Neural progenitor cell (in vitro differentiated cells): ENCODE data around the gene FGFRL1. TPM values are rescaled to one million over a fixed set of nuclear protein-coding genes. Genes with fewer than 3 reads are reported as not detected.
A peak's percentile ranks its signal among the peaks of the same experiment; 100 is the strongest.

Experiments
- DNase-seq: peaks from one replicate; pipeline ENCODE4 v3.0.0-alpha.2; 2016; ENCODE audit warnings: low spot score
- H2AFZ ChIP-seq: fragments of 200-600 bp; sonication (generic); replicated peaks from 2 replicates; pipeline ENCODE4 v1.6.1; 2016; ENCODE audit warnings: antibody characterized with exemption
- H3F3A ChIP-seq: fragments of 200-600 bp; sonication (generic); 2 replicates; pipeline ENCODE4 v1.6.1; 2016; ENCODE audit warnings: antibody characterized with exemption, low read depth
- H3K27ac ChIP-seq: fragments of 200-600 bp; sonication (generic); 2 replicates; pipeline ENCODE4 v1.5.1; 2016; ENCODE audit warnings: mild to moderate bottlenecking
- H3K27me3 ChIP-seq: fragments of 200-600 bp; sonication (generic); 2 replicates; pipeline ENCODE4 v1.6.1; 2016; ENCODE audit warnings: mild to moderate bottlenecking, moderate library complexity
- H3K36me3 ChIP-seq: fragments of 200-600 bp; sonication (generic); 2 replicates; pipeline ENCODE4 v1.5.1; 2016
- H3K4me1 ChIP-seq: fragments of 200-600 bp; sonication (generic); 2 replicates; pipeline ENCODE4 v1.6.1; 2016; ENCODE audit warnings: mixed run types
- H3K4me2 ChIP-seq: fragments of 200-600 bp; sonication (generic); 2 replicates; pipeline ENCODE4 v1.6.1; 2016
- H3K4me3 ChIP-seq: fragments of 200-600 bp; sonication (generic); 2 replicates; pipeline ENCODE4 v1.5.1; 2016
- H3K79me2 ChIP-seq: fragments of 200-600 bp; sonication (generic); 2 replicates; pipeline ENCODE4 v1.6.1; 2016; ENCODE audit warnings: low read depth
- H3K9ac ChIP-seq: fragments of 200-600 bp; sonication (generic); 2 replicates; pipeline ENCODE4 v1.6.1; 2016
- H3K9me3 ChIP-seq: fragments of 200-600 bp; sonication (generic); 2 replicates; pipeline ENCODE4 v1.5.1; 2016; ENCODE audit warnings: low read depth
- H4K20me1 ChIP-seq: fragments of 200-600 bp; sonication (generic); 2 replicates; pipeline ENCODE4 v1.6.1; 2016; ENCODE audit warnings: low read depth
- H3K27ac Mint-ChIP-seq: 3 replicates; pipeline ENCODE4 v1.8.0; 2021; ENCODE audit warnings: mixed read lengths
- H3K27me3 Mint-ChIP-seq: 2 replicates; pipeline ENCODE4 v1.8.0; 2022; ENCODE audit warnings: low read depth, mild to moderate bottlenecking, inconsistent platforms, moderate library complexity, mixed read lengths; ENCODE audit not compliant: insufficient read depth
- H3K36me3 Mint-ChIP-seq: 3 replicates; pipeline ENCODE4 v1.8.0; 2021; ENCODE audit warnings: mixed read lengths
- H3K4me1 Mint-ChIP-seq: 3 replicates; pipeline ENCODE4 v1.8.0; 2021; ENCODE audit warnings: mixed read lengths
- H3K4me3 Mint-ChIP-seq: 3 replicates; pipeline ENCODE4 v1.8.0; 2021; ENCODE audit warnings: mild to moderate bottlenecking, moderate library complexity, mixed read lengths
- H3K9me3 Mint-ChIP-seq: 3 replicates; pipeline ENCODE4 v1.8.0; 2020; ENCODE audit warnings: mixed read lengths
- EZH2 ChIP-seq: fragments of 200-600 bp; sonication (generic); IDR thresholded peaks from 2 replicates; pipeline ENCODE4 v1.6.1; 2017; ENCODE audit warnings: antibody characterized with exemption, mild to moderate bottlenecking, moderate library complexity
- EZH2phosphoT487 ChIP-seq: fragments of 200-600 bp; sonication (generic); IDR thresholded peaks from 2 replicates; pipeline ENCODE4 v1.6.1; 2017; ENCODE audit warnings: antibody characterized with exemption
- total RNA-seq: library from RNA; depleted of rRNA; stranded (reverse); fragments of >200 nt; gene quantifications from 2 replicates; pipeline ENCODE4 v1.2.3, GENCODE V29; 2015; ENCODE audit warnings: low replicate concordance
- TF ChIP-seq, protein P1 (sequence below): fragments of 200-600 bp; sonication (generic); IDR thresholded peaks from 2 replicates; pipeline ENCODE4 v1.5.1; 2017; ENCODE audit warnings: antibody characterized with exemption, mild to moderate bottlenecking

Gene FGFRL1
- total RNA-seq, 1 donor from 2014 or later, result 9.6 TPM

DNA sequence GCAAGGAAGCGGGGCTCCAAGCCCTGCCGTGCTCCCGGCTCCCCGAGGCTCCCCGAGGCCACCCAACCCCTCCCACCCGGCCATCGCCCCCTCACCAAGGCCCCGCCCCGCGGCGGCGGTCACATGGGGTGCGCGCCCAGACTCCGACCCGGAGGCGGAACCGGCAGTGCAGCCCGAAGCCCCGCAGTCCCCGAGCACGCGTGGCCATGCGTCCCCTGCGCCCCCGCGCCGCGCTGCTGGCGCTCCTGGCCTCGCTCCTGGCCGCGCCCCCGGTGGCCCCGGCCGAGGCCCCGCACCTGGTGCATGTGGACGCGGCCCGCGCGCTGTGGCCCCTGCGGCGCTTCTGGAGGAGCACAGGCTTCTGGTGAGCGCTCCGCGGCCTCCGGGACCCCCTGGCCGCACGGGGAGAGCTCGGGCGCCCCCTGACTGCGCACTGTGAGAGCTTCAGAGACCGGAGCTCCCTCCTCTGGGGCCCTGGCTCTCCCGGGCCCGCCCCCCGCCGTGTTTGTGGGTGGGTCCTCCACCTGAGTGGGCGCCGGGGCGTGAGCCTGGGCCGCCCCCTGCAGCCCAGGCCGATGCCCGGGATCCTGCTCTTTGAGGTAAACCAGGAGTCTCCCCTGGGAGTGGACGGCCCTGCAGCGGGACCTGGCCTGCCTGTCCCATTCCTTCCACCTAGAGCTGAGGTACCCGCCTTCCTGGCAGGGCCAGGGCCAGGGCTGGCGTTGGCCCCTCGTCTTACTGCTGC, 24.4 kb upstream of the FGFRL1 start, which contains the start of gene IDUA:
Gene IDUA (plus strand): TSS at position 166 of the 745 bp plus-strand sequence. CDS start 41 bp downstream, at position 207.
- H3K4me3 ChIP-seq, result peak within 1 kb of the TSS; percentile 53
- no peaks in the 10 kb centered on the region for H3K36me3 ChIP-seq
- Mint-ChIP-seq H3K27ac (peak within 1 kb of the TSS; percentile 96), H3K27me3 (peaks cover 14% of the 10 kb centered on the region), H3K4me3 (peak within 1 kb of the TSS; percentile 89), H3K9me3 (no peaks in the 10 kb centered on the region), H3K36me3 (no peaks in the 10 kb centered on the region), H3K4me1 (peaks cover 12% of the 10 kb centered on the region)
- TF ChIP-seq, protein P1, sequence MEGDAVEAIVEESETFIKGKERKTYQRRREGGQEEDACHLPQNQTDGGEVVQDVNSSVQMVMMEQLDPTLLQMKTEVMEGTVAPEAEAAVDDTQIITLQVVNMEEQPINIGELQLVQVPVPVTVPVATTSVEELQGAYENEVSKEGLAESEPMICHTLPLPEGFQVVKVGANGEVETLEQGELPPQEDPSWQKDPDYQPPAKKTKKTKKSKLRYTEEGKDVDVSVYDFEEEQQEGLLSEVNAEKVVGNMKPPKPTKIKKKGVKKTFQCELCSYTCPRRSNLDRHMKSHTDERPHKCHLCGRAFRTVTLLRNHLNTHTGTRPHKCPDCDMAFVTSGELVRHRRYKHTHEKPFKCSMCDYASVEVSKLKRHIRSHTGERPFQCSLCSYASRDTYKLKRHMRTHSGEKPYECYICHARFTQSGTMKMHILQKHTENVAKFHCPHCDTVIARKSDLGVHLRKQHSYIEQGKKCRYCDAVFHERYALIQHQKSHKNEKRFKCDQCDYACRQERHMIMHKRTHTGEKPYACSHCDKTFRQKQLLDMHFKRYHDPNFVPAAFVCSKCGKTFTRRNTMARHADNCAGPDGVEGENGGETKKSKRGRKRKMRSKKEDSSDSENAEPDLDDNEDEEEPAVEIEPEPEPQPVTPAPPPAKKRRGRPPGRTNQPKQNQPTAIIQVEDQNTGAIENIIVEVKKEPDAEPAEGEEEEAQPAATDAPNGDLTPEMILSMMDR, result peak; percentile 50
- TF ChIP-seq EZH2phosphoT487 (no peak), EZH2 (no peak)
- no peak within 1 kb of the TSS for H3K27ac ChIP-seq
- H3K9me3 ChIP-seq, result no peaks in the 10 kb centered on the region
- no peaks in the 10 kb centered on the region for H4K20me1 ChIP-seq
- no peaks in the 10 kb centered on the region for H3K79me2 ChIP-seq
- peak; percentile 77 for DNase-seq
- peaks cover 14% of the 10 kb centered on the region for H3K4me1 ChIP-seq
- peaks cover 41% of the 10 kb centered on the region for H3K27me3 ChIP-seq
- H3F3A ChIP-seq, result peaks cover 14% of the 10 kb centered on the region
- H3K4me2 ChIP-seq, result peak within 1 kb of the TSS; percentile 80
- peak within 1 kb of the TSS; percentile 75 for H2AFZ ChIP-seq
- no peak within 1 kb of the TSS for H3K9ac ChIP-seq

DNA sequence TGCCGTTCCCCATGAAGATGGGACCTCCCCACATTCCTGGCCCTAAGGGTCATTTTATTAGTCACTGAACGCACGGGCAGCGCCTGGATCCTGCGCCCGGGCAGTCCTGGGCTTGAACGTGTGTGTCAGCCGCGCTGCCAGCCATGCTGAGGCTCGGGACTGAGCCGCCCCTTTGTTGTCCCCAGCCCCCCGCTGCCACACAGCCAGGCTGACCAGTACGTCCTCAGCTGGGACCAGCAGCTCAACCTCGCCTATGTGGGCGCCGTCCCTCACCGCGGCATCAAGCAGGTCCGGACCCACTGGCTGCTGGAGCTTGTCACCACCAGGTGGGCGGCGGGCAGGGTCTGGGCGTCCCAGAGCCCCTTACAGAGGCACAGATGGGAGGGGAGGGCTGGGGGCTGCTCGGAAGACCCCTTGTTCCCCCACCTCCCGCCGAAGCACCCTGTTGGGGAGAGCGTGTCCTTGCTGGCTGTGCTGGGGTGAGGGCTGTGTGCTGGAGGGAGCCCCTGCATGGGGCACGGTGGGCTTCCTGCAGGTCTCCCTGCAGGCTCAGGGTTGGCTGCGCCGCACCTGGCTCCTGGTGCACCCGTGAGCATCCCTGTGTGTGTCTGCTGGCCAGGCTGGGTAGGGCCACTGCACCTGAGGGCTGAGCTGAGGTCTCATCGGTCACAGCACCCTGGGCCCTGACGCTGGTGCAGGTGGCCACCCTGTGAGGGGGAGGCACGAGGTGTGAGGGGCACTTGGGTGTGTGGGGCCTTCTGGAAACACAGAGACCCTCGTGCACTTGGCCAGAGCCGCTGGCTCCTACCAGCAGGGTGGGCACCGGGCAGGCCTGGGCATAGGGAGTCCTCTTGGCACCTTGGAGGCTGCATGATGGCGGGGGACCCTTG, 23.6 kb upstream of the FGFRL1 start:
- peaks cover 14% of the 10 kb centered on the region for H3K4me1 Mint-ChIP-seq

More for the DNA sequence above, 23.6 kb upstream of the FGFRL1 start:
- Mint-ChIP-seq H3K27me3 (peaks cover 14% of the 10 kb centered on the region), H3K27ac (no peak overlapping the region), H3K9me3 (no peaks in the 10 kb centered on the region), H3K36me3 (no peaks in the 10 kb centered on the region), H3K4me3 (peak overlapping the region; percentile 85)
- Histone ChIP-seq H3K9me3 (no peaks in the 10 kb centered on the region), H3F3A (peaks cover 14% of the 10 kb centered on the region), H3K4me2 (peak overlapping the region; percentile 80), H3K36me3 (no peaks in the 10 kb centered on the region), H3K4me1 (peaks cover 14% of the 10 kb centered on the region), H3K79me2 (no peaks in the 10 kb centered on the region), H4K20me1 (no peaks in the 10 kb centered on the region), H3K4me3 (peak overlapping the region; percentile 53), H3K9ac (no peak overlapping the region), H2AFZ (no peak overlapping the region), H3K27me3 (peaks cover 41% of the 10 kb centered on the region), H3K27ac (no peak overlapping the region)
- DNase-seq, result no peak
- TF ChIP-seq, protein P1, result no peak
- TF ChIP-seq EZH2phosphoT487 (no peak), EZH2 (no peak)
